Measurements from ENCODE around the gene ANXA5. TPM values are rescaled to one million over a fixed set of nuclear protein-coding genes. Genes with fewer than 3 reads are reported as not detected.
A peak's percentile ranks its signal among the peaks of the same experiment; 100 is the strongest.

Gene ANXA5
- total RNA-seq, 1 experiment from 2014 or later: 349 TPM

DNA sequence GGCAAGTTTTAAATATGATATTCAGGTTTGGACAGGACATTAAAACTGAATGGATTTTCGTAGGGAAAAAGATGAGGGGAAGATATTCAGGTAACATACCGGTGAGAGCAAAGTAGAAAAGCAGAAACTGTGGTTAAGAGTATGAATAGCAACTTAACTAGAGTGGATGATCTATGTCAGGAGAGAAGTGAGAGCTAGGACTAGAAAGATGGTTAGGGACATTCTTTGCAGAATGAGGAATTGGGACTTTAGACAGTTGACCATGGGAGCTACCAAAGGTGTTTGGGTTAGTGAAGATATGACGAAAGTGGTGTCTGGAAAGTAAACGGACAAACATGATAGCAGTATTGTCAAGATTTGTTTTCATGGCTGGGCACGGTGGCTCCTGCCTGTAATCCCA, 45.2 kb downstream of the ANXA5 start:
- no peak for DNase-seq (ENCODE audit: extremely low read depth, low read depth)

DNA sequence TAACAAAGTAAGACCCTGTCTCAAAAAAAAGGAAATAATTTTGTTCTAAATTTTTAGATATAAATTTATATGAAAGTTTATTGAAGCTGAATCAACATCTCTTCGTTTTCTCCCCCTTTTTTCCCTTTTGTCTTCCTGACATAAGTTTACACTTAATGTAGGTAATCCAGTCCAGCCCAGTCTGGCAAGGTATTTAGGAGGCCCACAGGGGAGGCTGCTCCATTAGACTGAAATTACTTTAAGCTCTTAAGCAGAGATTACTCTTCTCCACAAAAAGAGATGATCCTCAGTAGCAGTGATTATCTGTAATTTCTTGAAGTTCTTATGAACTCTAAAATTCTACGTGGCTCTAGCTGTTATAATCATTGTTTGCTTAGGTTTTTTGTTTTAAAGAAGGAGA, 46.0 kb downstream of the ANXA5 start:
- DNase-seq (ENCODE audit: extremely low read depth, low read depth): no peak

DNA sequence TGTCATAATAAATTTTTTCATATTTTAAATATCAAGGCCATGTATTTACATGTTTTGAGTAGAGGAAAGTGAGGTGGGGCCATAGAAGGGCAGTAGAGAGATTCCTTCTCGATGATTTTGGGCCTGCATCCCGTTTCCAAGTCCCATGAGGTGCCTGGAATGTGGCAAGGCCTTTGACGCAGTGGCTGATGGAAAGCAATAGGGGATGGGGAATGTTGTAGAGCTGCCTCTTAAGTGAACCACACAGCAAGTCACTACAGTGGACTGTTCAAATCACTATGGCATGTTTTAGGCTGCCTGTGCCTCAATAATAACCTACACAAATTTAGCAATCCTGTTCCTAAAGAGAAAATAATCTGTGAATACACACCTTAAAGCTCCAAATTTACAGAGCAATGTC, 48.3 kb downstream of the ANXA5 start:
- DNase-seq (ENCODE audit: extremely low read depth, low read depth): no peak

DNA sequence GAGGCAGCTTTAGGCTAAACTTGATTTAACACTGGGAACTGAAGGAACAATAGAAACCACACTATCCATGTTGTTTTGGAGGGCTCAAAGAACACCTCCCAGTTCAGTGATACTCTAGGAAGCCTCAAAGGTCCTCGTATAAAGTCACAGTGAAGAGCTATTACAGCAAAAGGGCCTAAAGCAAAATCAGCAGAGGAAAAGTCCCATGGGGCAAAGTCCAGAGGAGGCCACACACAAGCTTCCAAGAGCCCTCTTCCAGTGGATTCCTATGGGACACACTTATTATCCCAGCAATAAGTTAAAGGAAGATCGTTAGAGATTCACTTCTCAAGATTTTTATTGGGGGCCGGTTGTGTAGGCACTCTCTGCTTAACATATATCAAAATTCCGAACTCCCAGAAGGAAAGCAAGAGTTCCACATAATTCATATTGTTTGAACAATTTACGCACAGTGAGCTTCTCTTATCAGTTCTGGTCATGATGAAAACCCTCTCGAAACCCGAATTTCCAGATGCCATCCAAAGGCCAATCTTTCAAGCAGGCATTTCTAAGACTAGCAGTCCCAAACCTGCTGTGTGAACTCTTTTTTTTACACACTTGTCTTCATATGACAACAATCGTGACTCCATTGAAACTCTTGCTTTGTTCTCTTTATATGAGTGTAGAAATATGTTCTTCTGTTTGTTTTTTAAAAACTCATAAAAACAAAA, 53.7 kb downstream of the ANXA5 start:
- DNase-seq (ENCODE audit: extremely low read depth, low read depth): no peak

DNA sequence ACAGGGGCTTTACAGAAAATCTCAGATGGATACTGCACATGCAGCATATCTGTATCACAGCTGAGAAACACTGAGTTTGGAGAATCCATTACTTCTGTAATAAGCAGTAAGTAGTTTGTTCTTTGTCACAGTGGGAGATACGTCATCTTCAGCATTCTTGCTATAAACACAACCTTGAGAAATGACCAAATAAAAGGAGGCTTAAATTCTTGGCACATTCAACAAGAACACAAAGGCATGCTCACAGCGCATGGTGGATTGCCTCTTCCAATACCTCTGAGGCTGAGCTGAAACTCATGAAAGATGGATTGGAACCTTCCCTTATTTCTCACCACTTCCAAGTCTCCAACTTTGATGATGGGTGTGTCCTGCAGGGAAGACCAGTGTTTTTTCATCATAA, 54.5 kb downstream of the ANXA5 start:
- no peak for DNase-seq (ENCODE audit: extremely low read depth, low read depth)

DNA sequence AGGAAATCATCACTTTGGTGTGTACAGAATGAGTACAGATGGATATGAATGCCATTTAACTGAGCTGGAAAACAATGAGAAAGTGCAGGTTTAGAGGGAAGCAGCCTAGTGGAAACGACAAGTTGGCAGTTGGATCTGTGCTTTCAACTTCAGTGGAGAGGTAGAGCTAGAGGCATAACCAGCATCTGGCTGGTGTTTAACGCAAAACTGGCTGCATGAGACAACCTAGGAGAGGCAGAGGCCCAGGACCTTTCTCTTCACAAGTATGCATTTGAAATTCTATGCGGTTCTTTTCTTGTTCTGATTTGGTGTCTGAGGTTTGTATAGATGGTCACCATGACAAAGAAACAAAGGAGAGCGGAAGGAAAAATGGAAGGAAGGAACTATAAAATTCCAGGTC, 63.1 kb downstream of the ANXA5 start:
- DNase-seq (ENCODE audit: extremely low read depth, low read depth): no peak

DNA sequence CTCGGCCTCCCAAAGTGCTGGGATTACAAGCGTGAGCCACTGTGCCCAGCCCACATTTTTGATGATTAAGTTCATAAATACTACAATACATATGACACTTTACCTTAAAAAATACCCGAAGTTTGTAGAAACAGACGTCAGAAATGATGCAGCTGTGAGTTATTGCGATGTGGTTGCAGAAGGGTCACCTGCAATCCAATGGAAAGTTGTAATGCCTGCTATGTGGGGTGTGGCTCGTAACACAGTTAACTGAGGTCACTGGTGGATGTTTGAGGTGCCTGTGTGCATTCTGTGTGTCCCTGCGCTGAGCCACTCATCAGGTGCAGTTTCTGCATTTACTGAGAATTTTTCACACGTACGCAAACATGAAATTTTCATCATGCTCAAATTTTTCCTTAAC, 64.1 kb downstream of the ANXA5 start:
- DNase-seq (ENCODE audit: extremely low read depth, low read depth): peak; percentile 1

Other genes starting within 250 kb of the ANXA5 start
- gene SMIM43, start 68.2 kb upstream of the ANXA5 start, total RNA-seq (2014; rRNA removed; shearing (Covaris generic)): 0.40 and 1.1 TPM in 2 replicates
- 40.4 and 42.7 TPM in 2 replicates for gene EXOSC9, start 104.3 kb upstream of the ANXA5 start, total RNA-seq (2014; rRNA removed; shearing (Covaris generic))
- gene CCNA2, start 126.9 kb upstream of the ANXA5 start, total RNA-seq (2014; rRNA removed; shearing (Covaris generic)): 58.1 and 64.0 TPM in 2 replicates
- 11.4 and 13.1 TPM in 2 replicates for gene BBS7, start 173.5 kb upstream of the ANXA5 start, total RNA-seq (2014; rRNA removed; shearing (Covaris generic))